ENCODE measurements around the gene TBC1D24.

The TBC1D24 gene

GRCh38 chr16:2466667-2467527 lies 8.0 kb upstream of the TBC1D24 start:
- Histone ChIP-seq H3K4me1 (ENCODE audit: insufficient read depth, low read length) (peaks cover 55% of the 10 kb centered on the region), H4K20me1 (ENCODE audit: insufficient read depth, low read length) (peaks cover 41% of the 10 kb centered on the region), H3K4me3 (ENCODE audit: low read depth in 1 of 2, low read length in 2 of 2) (no peak overlapping the region), H2AFZ (ENCODE audit: low read depth, low read length) (no peak overlapping the region), H3K27me3 (ENCODE audit: insufficient read depth, low read length, poor library complexity) (peaks cover 35% of the 10 kb centered on the region), H3K79me2 (ENCODE audit: insufficient read depth, low read length) (peaks cover 4% of the 10 kb centered on the region; the same call in 1 of the 2 replicates), H3K27ac (ENCODE audit: low read length) (no peak overlapping the region), H3K9me3 (ENCODE audit: insufficient read depth, low read length, severe bottlenecking) (no peaks in the 10 kb centered on the region), H3K9ac (ENCODE audit: low read depth, low read length) (no peak overlapping the region), H3K36me3 (ENCODE audit: insufficient read depth, low read length) (peaks cover 14% of the 10 kb centered on the region), H3K4me2 (ENCODE audit: insufficient read depth, low read length) (no peak overlapping the region)
- DNase-seq (peak; percentile 37), ATAC-seq (ENCODE audit: insufficient read depth, low read depth) (no peak)
- TF ChIP-seq CTCF (IDR thresholded peaks at IDR 0.05; ENCODE audit: borderline replicate concordance, extremely low read depth, low read length, poor library complexity, severe bottlenecking) (no peak), EZH2 (IDR thresholded peaks at IDR 0.05; ENCODE audit: borderline replicate concordance, low read depth, low read length, severe bottlenecking) (no peak)

- H3K79me2 ChIP-seq (ENCODE audit: insufficient read depth, low read length), result no peaks in the 10 kb centered on the region
- peaks cover 6% of the 10 kb centered on the region for H3K36me3 ChIP-seq (ENCODE audit: insufficient read depth, low read length)
- H3K4me2 ChIP-seq (ENCODE audit: insufficient read depth, low read length), result peak overlapping the region; percentile 36; the same call in 1 of the 2 replicates
- peaks cover 55% of the 10 kb centered on the region for H3K4me1 ChIP-seq (ENCODE audit: insufficient read depth, low read length)
- ATAC-seq (ENCODE audit: insufficient read depth, low read depth), result no peak
- H3K27ac ChIP-seq (ENCODE audit: low read length), result no peak overlapping the region
- H3K4me3 ChIP-seq (ENCODE audit: low read depth in 1 of 2, low read length in 2 of 2), result no peak overlapping the region
- no peaks in the 10 kb centered on the region for H3K9me3 ChIP-seq (ENCODE audit: insufficient read depth, low read length, severe bottlenecking)
- H3K27me3 ChIP-seq (ENCODE audit: insufficient read depth, low read length, poor library complexity), result peaks cover 41% of the 10 kb centered on the region
- TF ChIP-seq CTCF (IDR thresholded peaks at IDR 0.05; ENCODE audit: borderline replicate concordance, extremely low read depth, low read length, poor library complexity, severe bottlenecking) (no peak), EZH2 (IDR thresholded peaks at IDR 0.05; ENCODE audit: borderline replicate concordance, low read depth, low read length, severe bottlenecking) (no peak)
- no peak overlapping the region for H3K9ac ChIP-seq (ENCODE audit: low read depth, low read length)
- H2AFZ ChIP-seq (ENCODE audit: low read depth, low read length), result no peak overlapping the region
- peaks cover 45% of the 10 kb centered on the region for H4K20me1 ChIP-seq (ENCODE audit: insufficient read depth, low read length)
- no peak for DNase-seq
Measured at GRCh38 chr16:2467528-2468232, 7.2 kb upstream of the TBC1D24 start.

GRCh38 chr16:2468233-2468724 lies 6.6 kb upstream of the TBC1D24 start:
- H2AFZ ChIP-seq (ENCODE audit: low read depth, low read length), result no peak overlapping the region
- ATAC-seq (ENCODE audit: insufficient read depth, low read depth) (peak; percentile 2; the same call in 1 of the 3 replicates), DNase-seq (no peak)
- H3K9me3 ChIP-seq (ENCODE audit: insufficient read depth, low read length, severe bottlenecking), result no peaks in the 10 kb centered on the region
- H3K4me2 ChIP-seq (ENCODE audit: insufficient read depth, low read length), result peak overlapping the region; percentile 36
- no peak for TF ChIP-seq EZH2 (IDR thresholded peaks at IDR 0.05; ENCODE audit: borderline replicate concordance, low read depth, low read length, severe bottlenecking)
- TF ChIP-seq CTCF (IDR thresholded peaks at IDR 0.05; ENCODE audit: borderline replicate concordance, extremely low read depth, low read length, poor library complexity, severe bottlenecking), result no peak
- peaks cover 4% of the 10 kb centered on the region; the same call in 1 of the 2 replicates for H3K36me3 ChIP-seq (ENCODE audit: insufficient read depth, low read length)
- H3K4me1 ChIP-seq (ENCODE audit: insufficient read depth, low read length), result peaks cover 61% of the 10 kb centered on the region
- H3K9ac ChIP-seq (ENCODE audit: low read depth, low read length), result no peak overlapping the region
- no peaks in the 10 kb centered on the region for H3K79me2 ChIP-seq (ENCODE audit: insufficient read depth, low read length)
- no peak overlapping the region for H3K4me3 ChIP-seq (ENCODE audit: low read depth in 1 of 2, low read length in 2 of 2)
- peaks cover 41% of the 10 kb centered on the region for H3K27me3 ChIP-seq (ENCODE audit: insufficient read depth, low read length, poor library complexity)
- peaks cover 51% of the 10 kb centered on the region for H4K20me1 ChIP-seq (ENCODE audit: insufficient read depth, low read length)
- no peak overlapping the region; the same call in 1 of the 2 replicates for H3K27ac ChIP-seq (ENCODE audit: low read length)

All from DND-41 (cell line).